Measurements from ENCODE around the gene OTOA. TPM values are rescaled to one million over a fixed set of nuclear protein-coding genes. Genes with fewer than 3 reads are reported as not detected.

Gene OTOA
- total and polyA plus RNA-seq, 2 donors (not counting 3 experiments of a cell fraction or from before 2014, with no cell fraction given), result 0.22 TPM; not detected in 1

DNA sequence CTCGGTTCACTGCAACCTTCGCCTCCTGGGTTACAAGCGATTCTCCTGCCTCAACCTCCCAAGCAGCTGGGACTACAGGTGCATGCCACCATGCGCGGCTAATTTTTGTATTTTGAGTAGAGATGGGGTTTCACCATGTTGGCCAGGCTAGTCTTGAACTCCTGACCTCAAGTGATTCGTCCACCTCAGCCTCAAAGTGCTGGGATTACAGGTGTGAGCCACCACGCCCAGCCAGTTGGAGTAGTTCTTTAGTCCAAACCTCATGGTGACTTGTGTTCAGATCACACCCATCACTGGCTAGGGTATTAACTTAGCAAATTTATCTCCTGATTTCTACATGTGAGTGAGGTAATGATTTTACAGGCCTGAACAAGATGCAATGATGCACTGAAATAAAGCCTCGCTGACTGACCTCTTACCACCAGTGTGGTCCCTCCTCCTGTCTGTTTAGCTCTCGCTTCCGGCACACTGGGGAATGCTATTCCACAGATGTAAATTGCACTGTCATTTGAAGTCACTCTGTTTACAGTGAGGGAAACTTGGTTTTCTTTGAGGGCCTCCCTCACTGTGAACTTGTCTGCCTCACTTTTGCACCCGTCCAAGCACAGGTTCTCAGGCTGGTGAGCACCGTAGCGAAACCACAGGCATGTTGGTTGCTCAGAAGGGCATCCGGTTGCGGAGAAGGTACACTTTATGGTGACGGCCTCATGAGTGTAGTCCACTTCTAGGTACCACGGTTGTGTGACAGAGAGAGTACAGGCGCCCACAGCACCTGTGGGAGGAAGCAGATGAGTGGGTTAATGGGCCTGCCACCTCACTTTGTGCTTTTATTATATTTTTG, 16.8 kb upstream of the OTOA start:
- no peak for FAIRE-seq
- Histone ChIP-seq H3K27me3 (ENCODE audit: control insufficient read depth in 2 of 2, insufficient read depth in 2 of 2, low read length in 2 of 2) (no peaks in the 10 kb centered on the region), H3K9me3 (replicated peaks; ENCODE audit: control insufficient read depth, insufficient read depth, low read length) (no peaks in the 10 kb centered on the region), H3K9ac (replicated peaks; ENCODE audit: extremely low read depth, insufficient read depth, low read length) (no peak overlapping the region), H3K27ac (ENCODE audit: insufficient read depth, low read depth, low read length) (no peak overlapping the region), H2AFZ (ENCODE audit: low read depth, low read length) (no peak overlapping the region), H3K4me3 (replicated peaks in 1 of 3; ENCODE audit: insufficient read depth in 1 of 3, low read depth in 1 of 3, low read length in 3 of 3) (no peak overlapping the region), H3K79me2 (ENCODE audit: control insufficient read depth, insufficient read depth, low read length) (peaks cover 16% of the 10 kb centered on the region), H4K20me1 (replicated peaks; ENCODE audit: control insufficient read depth, extremely low read depth, insufficient read depth, low read length) (peaks cover 3% of the 10 kb centered on the region), H3K36me3 (ENCODE audit: control insufficient read depth in 2 of 2, extremely low read depth in 1 of 2, insufficient read depth in 2 of 2, low read length in 2 of 2) (no peaks in the 10 kb centered on the region), H3K4me2 (ENCODE audit: insufficient read depth, low read length) (no peak overlapping the region), H3K9me1 (replicated peaks; ENCODE audit: control insufficient read depth, extremely low read depth, insufficient read depth, low read length) (no peaks in the 10 kb centered on the region), H3K4me1 (ENCODE audit: control insufficient read depth, extremely low read depth, insufficient read depth, low read length) (peaks cover 11% of the 10 kb centered on the region)
- dilution Hi-C loops (cut with MboI; ENCODE audit: extremely low pct_ligation_motif_present, low sequenced_read_pairs), result no loop called here
- no TSS peak for BruUV-seq (replicated peaks)
- DNase-seq (ENCODE audit: low read depth, low spot score), result no peak
- POLR2A ChIA-PET, result no interaction called here
- intact Hi-C loops (cut with micrococcal nuclease), result no loop called here
- CTCF ChIA-PET, result interaction anchor here (1.3 to 2.2 kb wide), 5 partner anchors 7 to 62 kb away, joined by 3 to 32 read pairs (median 7); no protein-coding TSS in a partner anchor
- TF ChIP-seq POLR2A (IDR thresholded peaks at IDR 0.05; ENCODE audit: low read depth, low read length), result no peak
- no peak for TF ChIP-seq JUN (IDR thresholded peaks at IDR 0.05; ENCODE audit: borderline replicate concordance, insufficient read depth, insufficient read length, low read depth)
- no peak for TF ChIP-seq MYC (IDR thresholded peaks at IDR 0.05; ENCODE audit: low read depth, low read length)
- TF ChIP-seq POLR2AphosphoS5 (IDR thresholded peaks at IDR 0.05; ENCODE audit: insufficient read depth, low read depth, low read length), result no peak
- TF ChIP-seq, protein P1, sequence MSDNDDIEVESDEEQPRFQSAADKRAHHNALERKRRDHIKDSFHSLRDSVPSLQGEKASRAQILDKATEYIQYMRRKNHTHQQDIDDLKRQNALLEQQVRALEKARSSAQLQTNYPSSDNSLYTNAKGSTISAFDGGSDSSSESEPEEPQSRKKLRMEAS (IDR thresholded peaks at IDR 0.05; ENCODE audit: insufficient read depth, insufficient read length), result no peak
- TF ChIP-seq, protein P2, sequence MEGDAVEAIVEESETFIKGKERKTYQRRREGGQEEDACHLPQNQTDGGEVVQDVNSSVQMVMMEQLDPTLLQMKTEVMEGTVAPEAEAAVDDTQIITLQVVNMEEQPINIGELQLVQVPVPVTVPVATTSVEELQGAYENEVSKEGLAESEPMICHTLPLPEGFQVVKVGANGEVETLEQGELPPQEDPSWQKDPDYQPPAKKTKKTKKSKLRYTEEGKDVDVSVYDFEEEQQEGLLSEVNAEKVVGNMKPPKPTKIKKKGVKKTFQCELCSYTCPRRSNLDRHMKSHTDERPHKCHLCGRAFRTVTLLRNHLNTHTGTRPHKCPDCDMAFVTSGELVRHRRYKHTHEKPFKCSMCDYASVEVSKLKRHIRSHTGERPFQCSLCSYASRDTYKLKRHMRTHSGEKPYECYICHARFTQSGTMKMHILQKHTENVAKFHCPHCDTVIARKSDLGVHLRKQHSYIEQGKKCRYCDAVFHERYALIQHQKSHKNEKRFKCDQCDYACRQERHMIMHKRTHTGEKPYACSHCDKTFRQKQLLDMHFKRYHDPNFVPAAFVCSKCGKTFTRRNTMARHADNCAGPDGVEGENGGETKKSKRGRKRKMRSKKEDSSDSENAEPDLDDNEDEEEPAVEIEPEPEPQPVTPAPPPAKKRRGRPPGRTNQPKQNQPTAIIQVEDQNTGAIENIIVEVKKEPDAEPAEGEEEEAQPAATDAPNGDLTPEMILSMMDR (IDR thresholded peaks at IDR 0.05; ENCODE audit: extremely low read depth in 1 of 2, insufficient read depth in 1 of 2, low read depth in 1 of 2, low read length in 2 of 2), result no peak
- no peak for TF ChIP-seq FOS (IDR thresholded peaks at IDR 0.05; ENCODE audit: borderline replicate concordance, insufficient read depth, low read length)
- no peak for TF ChIP-seq GATA2 (IDR thresholded peaks at IDR 0.05; ENCODE audit: insufficient read depth, insufficient read length, low read depth, low read length)
- TF ChIP-seq EZH2 (IDR thresholded peaks at IDR 0.05; ENCODE audit: borderline replicate concordance, low read depth, low read length, severe bottlenecking), result no peak

Data from endothelial cell of umbilical vein (primary cell).